ENCODE measurements around the gene BAIAP2L2. TPM values are rescaled to one million over a fixed set of nuclear protein-coding genes. Genes with fewer than 3 reads are reported as not detected.
"Not testable (repeated sequence)": the region's sequence is repeated elsewhere in the genome, so short reads cannot be mapped to it uniquely, and the experiment has no call there.

Gene BAIAP2L2
- total and polyA plus RNA-seq, 4 experiments from 2014 or later, result 3.6 to 3.7 TPM; not detected in 2

GRCh38 chr22:38081941-38082828 lies 28.3 kb downstream of the BAIAP2L2 start:
- Histone ChIP-seq H3K4me1 (ENCODE audit: insufficient read depth, low read length) (peaks cover 14% of the 10 kb centered on the region), H3K27ac (ENCODE audit: low read depth, low read length) (no peak overlapping the region), H3K9me3 (ENCODE audit: control insufficient read depth in 1 of 2, low read length in 2 of 2) (no peaks in the 10 kb centered on the region), H3K27me3 (ENCODE audit: insufficient read depth, low read length) (peaks cover 14% of the 10 kb centered on the region), H3K36me3 (ENCODE audit: insufficient read depth, low read length) (no peaks in the 10 kb centered on the region), H3K4me3 (ENCODE audit: low read length in 2 of 2) (no peak overlapping the region)
- Mint-ChIP-seq H3K27ac (no peak overlapping the region), H3K27me3 (peaks cover 6 to 22% of the 10 kb centered on the region in 2 donors), H3K36me3 (peaks cover 2 to 5% of the 10 kb centered on the region in 2 donors), H3K4me3 (peak overlapping the region in 1 of 8 donors; percentile 53), H3K9me3 (no peaks in the 10 kb centered on the region), H3K4me1 (peaks cover 0 to 4% (median 0%) of the 10 kb centered on the region in 4 donors)
- DNase-seq, result no peak
- intact Hi-C loops (cut with micrococcal nuclease), result no loop called here
- ChIA-PET POLR2A (ENCODE audit: partially characterized antibody) (no interaction called here), CTCF (ENCODE audit: partially characterized antibody) (no interaction called here)

GRCh38 chr22:38081636-38081940 lies 28.9 kb downstream of the BAIAP2L2 start:
- Histone ChIP-seq H3K27me3 (ENCODE audit: insufficient read depth, low read length) (peaks cover 14% of the 10 kb centered on the region), H3K4me1 (ENCODE audit: insufficient read depth, low read length) (peaks cover 14% of the 10 kb centered on the region), H3K4me3 (ENCODE audit: low read length in 2 of 2) (no peak overlapping the region), H3K36me3 (ENCODE audit: insufficient read depth, low read length) (no peaks in the 10 kb centered on the region), H3K9me3 (ENCODE audit: control insufficient read depth in 1 of 2, low read length in 2 of 2) (no peaks in the 10 kb centered on the region), H3K27ac (ENCODE audit: low read depth, low read length) (no peak overlapping the region)
- no peak overlapping the region for H3K27ac Mint-ChIP-seq
- no peak for DNase-seq
- peak overlapping the region in 1 of 8 donors; percentile 53 for H3K4me3 Mint-ChIP-seq
- peaks cover 0 to 4% (median 0%) of the 10 kb centered on the region in 4 donors for H3K4me1 Mint-ChIP-seq
- ChIA-PET CTCF (ENCODE audit: partially characterized antibody) (no interaction called here), POLR2A (ENCODE audit: partially characterized antibody) (no interaction called here)
- intact Hi-C loops (cut with micrococcal nuclease), result no loop called here
- H3K9me3 Mint-ChIP-seq, result no peaks in the 10 kb centered on the region
- H3K36me3 Mint-ChIP-seq, result peaks cover 2 to 5% of the 10 kb centered on the region in 2 donors
- H3K27me3 Mint-ChIP-seq, result peaks cover 6 to 22% of the 10 kb centered on the region in 2 donors

- H3K4me3 Mint-ChIP-seq, result peak overlapping the region in 1 of 8 donors; percentile 6
- H3K4me1 Mint-ChIP-seq, result peaks cover 0 to 4% (median 0%) of the 10 kb centered on the region in 4 donors
- ChIA-PET CTCF (ENCODE audit: partially characterized antibody) (no interaction called here), POLR2A (ENCODE audit: partially characterized antibody) (no interaction called here)
- intact Hi-C loops (cut with micrococcal nuclease), result no loop called here
- H3K36me3 Mint-ChIP-seq, result peaks cover 3 to 5% of the 10 kb centered on the region in 2 donors
- DNase-seq, result no peak
- H3K27ac Mint-ChIP-seq, result no peak overlapping the region
- peaks cover 14% of the 10 kb centered on the region for H3K4me1 ChIP-seq (ENCODE audit: insufficient read depth, low read length)
- no peak overlapping the region for H3K4me3 ChIP-seq (ENCODE audit: low read length in 2 of 2)
- no peaks in the 10 kb centered on the region for H3K9me3 ChIP-seq (ENCODE audit: control insufficient read depth in 1 of 2, low read length in 2 of 2)
- no peaks in the 10 kb centered on the region for H3K36me3 ChIP-seq (ENCODE audit: insufficient read depth, low read length)
- H3K27me3 ChIP-seq (ENCODE audit: insufficient read depth, low read length), result peaks cover 14% of the 10 kb centered on the region
- H3K27ac ChIP-seq (ENCODE audit: low read depth, low read length), result no peak overlapping the region
- no peaks in the 10 kb centered on the region for H3K9me3 Mint-ChIP-seq
- H3K27me3 Mint-ChIP-seq, result peaks cover 6 to 22% of the 10 kb centered on the region in 2 donors
Observed at GRCh38 chr22:38080850-38081635, 29.4 kb downstream of the BAIAP2L2 start.

GRCh38 chr22:38080474-38080849 lies 30.0 kb downstream of the BAIAP2L2 start:
- H3K9me3 Mint-ChIP-seq, result no peaks in the 10 kb centered on the region
- peak overlapping the region in 1 of 8 donors; percentile 6 for H3K4me3 Mint-ChIP-seq
- Histone ChIP-seq H3K36me3 (ENCODE audit: insufficient read depth, low read length) (no peaks in the 10 kb centered on the region), H3K4me3 (ENCODE audit: low read length in 2 of 2) (no peak overlapping the region), H3K27me3 (ENCODE audit: insufficient read depth, low read length) (peaks cover 14% of the 10 kb centered on the region), H3K4me1 (ENCODE audit: insufficient read depth, low read length) (peaks cover 14% of the 10 kb centered on the region), H3K27ac (ENCODE audit: low read depth, low read length) (no peak overlapping the region), H3K9me3 (ENCODE audit: control insufficient read depth in 1 of 2, low read length in 2 of 2) (no peaks in the 10 kb centered on the region)
- peaks cover 0 to 4% (median 0%) of the 10 kb centered on the region in 4 donors for H3K4me1 Mint-ChIP-seq
- no peak overlapping the region for H3K27ac Mint-ChIP-seq
- ChIA-PET CTCF (ENCODE audit: partially characterized antibody) (no interaction called here), POLR2A (ENCODE audit: partially characterized antibody) (no interaction called here)
- DNase-seq, result no peak
- H3K36me3 Mint-ChIP-seq, result peaks cover 3 to 5% of the 10 kb centered on the region in 2 donors
- H3K27me3 Mint-ChIP-seq, result peaks cover 6 to 22% of the 10 kb centered on the region in 2 donors
- intact Hi-C loops (cut with micrococcal nuclease), result no loop called here

GRCh38 chr22:38079804-38080203 lies 30.7 kb downstream of the BAIAP2L2 start:
- peaks cover 14% of the 10 kb centered on the region for H3K27me3 ChIP-seq (ENCODE audit: insufficient read depth, low read length)
- POLR2A ChIA-PET (ENCODE audit: partially characterized antibody), result no interaction called here
- no peaks in the 10 kb centered on the region for H3K36me3 ChIP-seq (ENCODE audit: insufficient read depth, low read length)
- no peak overlapping the region for H3K4me3 ChIP-seq (ENCODE audit: low read length in 2 of 2)
- H3K27ac Mint-ChIP-seq, result no peak overlapping the region
- H3K4me1 ChIP-seq (ENCODE audit: insufficient read depth, low read length), result peaks cover 14% of the 10 kb centered on the region
- intact Hi-C loops (cut with micrococcal nuclease), result no loop called here
- H3K9me3 Mint-ChIP-seq, result no peaks in the 10 kb centered on the region
- H3K9me3 ChIP-seq (ENCODE audit: control insufficient read depth in 1 of 2, low read length in 2 of 2), result no peaks in the 10 kb centered on the region
- no peak for DNase-seq
- CTCF ChIA-PET (ENCODE audit: partially characterized antibody), result no interaction called here
- peaks cover 0 to 4% (median 0%) of the 10 kb centered on the region in 4 donors for H3K4me1 Mint-ChIP-seq
- no peak overlapping the region for H3K27ac ChIP-seq (ENCODE audit: low read depth, low read length)
- H3K27me3 Mint-ChIP-seq, result peaks cover 6 to 22% of the 10 kb centered on the region in 2 donors
- peaks cover 3 to 5% of the 10 kb centered on the region in 2 donors for H3K36me3 Mint-ChIP-seq
- no peak overlapping the region for H3K4me3 Mint-ChIP-seq

- H3K27ac ChIP-seq (ENCODE audit: low read depth, low read length); H3K4me3 ChIP-seq (ENCODE audit: low read length in 2 of 2); H3K36me3 Mint-ChIP-seq; H3K4me3 Mint-ChIP-seq; H3K9me3 Mint-ChIP-seq; DNase-seq; H3K36me3 ChIP-seq (ENCODE audit: insufficient read depth, low read length); H3K4me1 Mint-ChIP-seq; CTCF ChIA-PET (ENCODE audit: partially characterized antibody); H3K9me3 ChIP-seq (ENCODE audit: control insufficient read depth in 1 of 2, low read length in 2 of 2); intact Hi-C loops (cut with micrococcal nuclease); POLR2A ChIA-PET (ENCODE audit: partially characterized antibody): not testable (repeated sequence)
- Mint-ChIP-seq H3K27ac (peak overlapping the region in 1 of 7 donors; percentile 37), H3K27me3 (peaks cover 6 to 21% of the 10 kb centered on the region in 2 donors)
- Histone ChIP-seq H3K27me3 (ENCODE audit: insufficient read depth, low read length) (peaks cover 14% of the 10 kb centered on the region), H3K4me1 (ENCODE audit: insufficient read depth, low read length) (peaks cover 14% of the 10 kb centered on the region)
Observed at GRCh38 chr22:38079208-38079607, 31.3 kb downstream of the BAIAP2L2 start.

- H3K4me3 Mint-ChIP-seq, result no peak overlapping the region
- intact Hi-C loops (cut with micrococcal nuclease), result no loop called here
- no peak for DNase-seq
- CTCF ChIA-PET (ENCODE audit: partially characterized antibody), result no interaction called here
- no peaks in the 10 kb centered on the region for H3K9me3 Mint-ChIP-seq
- Histone ChIP-seq H3K9me3 (ENCODE audit: control insufficient read depth in 1 of 2, low read length in 2 of 2) (no peaks in the 10 kb centered on the region), H3K36me3 (ENCODE audit: insufficient read depth, low read length) (peaks cover under 1% of the 10 kb centered on the region), H3K27me3 (ENCODE audit: insufficient read depth, low read length) (peaks cover 14% of the 10 kb centered on the region), H3K4me3 (ENCODE audit: low read length in 2 of 2) (no peak overlapping the region), H3K4me1 (ENCODE audit: insufficient read depth, low read length) (peaks cover 14% of the 10 kb centered on the region), H3K27ac (ENCODE audit: low read depth, low read length) (no peak overlapping the region)
- H3K27ac Mint-ChIP-seq, result no peak overlapping the region
- H3K4me1 Mint-ChIP-seq, result peaks cover 0 to 4% (median 0%) of the 10 kb centered on the region in 4 donors
- H3K27me3 Mint-ChIP-seq, result peaks cover 6 to 19% of the 10 kb centered on the region in 2 donors
- peaks cover 10% of the 10 kb centered on the region in 2 donors for H3K36me3 Mint-ChIP-seq
- POLR2A ChIA-PET (ENCODE audit: partially characterized antibody), result no interaction called here
Observed at GRCh38 chr22:38078046-38078840, 32.2 kb downstream of the BAIAP2L2 start.
